K562 (cell line): ENCODE results near the gene SPHK2. TPM values are rescaled to one million over a fixed set of nuclear protein-coding genes. Genes with fewer than 3 reads are reported as not detected.

ENCODE experiments used
- ATAC-seq: fragments of 200-7000 bp; cut with Tn5 transposase; 3 replicates; pipeline ENCODE4 v1.9.1; 2020; ENCODE audit warnings: moderate library complexity
- BruUV-seq: library from RNA; stranded (reverse); fragments of 400-500 nt; replicated peaks from 2 replicates; lab custom pipeline; 2021; lab: Mats Ljungman, UMichigan
- CTCF ChIA-PET: fragments of 300-600 bp; formaldehyde crosslinking; extraction: SDS; loops from one replicate; lab custom pipeline; 2021; ENCODE audit warnings: low intra/inter-chr PET ratio; lab: Yijun Ruan, JAX
- POLR2A ChIA-PET: fragments of 300-600, 350-650 bp; sonication (Branson Sonifier 250); formaldehyde crosslinking; extraction: SDS; loops from one replicate; lab custom pipeline; 2021; ENCODE audit warnings: antibody characterized with exemption, inconsistent platforms; lab: Yijun Ruan, JAX
- DNase-seq, 4 experiments: peaks; one replicate each; pipeline versions ENCODE4 v3.0.0 to v3.0.0-alpha.2; 2011 to 2018; ENCODE audit warnings: low spot score in 3 of 4, mixed read lengths in 3 of 4; ENCODE audit errors: extremely low read depth in 1 of 4
- FAIRE-seq: peaks from 2 replicates; lab custom pipeline; 2011; peaks lifted over from hg19 to GRCh38; lab: Jason Lieb, UNC
- H2AFZ ChIP-seq: 2 replicates; pipeline ENCODE4 v1.6.0; 2011; ENCODE audit warnings: low read depth, low read length, control low read depth, inconsistent platforms
- H3K27ac ChIP-seq: fragments of 200-600 bp; 3 replicates; pipeline ENCODE4 v1.8.0; 2011; ENCODE audit warnings: low read depth, mild to moderate bottlenecking, control low read depth, inconsistent platforms, low read length, moderate library complexity, mixed read lengths; ENCODE audit errors: extremely low read depth
- H3K27me3 ChIP-seq, 2 experiments: fragments of 300-600 bp in 1 of 2; 2 replicates in 1 of 2; 3 replicates in 1 of 2; pipeline versions ENCODE4 v1.6.0 to v1.8.0; 2011; ENCODE audit warnings: inconsistent platforms in 2 of 2, low read length in 2 of 2, mild to moderate bottlenecking in 1 of 2, mixed read lengths in 1 of 2, moderate library complexity in 1 of 2; ENCODE audit not compliant: control insufficient read depth in 2 of 2, insufficient read depth in 2 of 2
- H3K36me3 ChIP-seq: fragments of 300-600 bp; 3 replicates; pipeline ENCODE4 v1.8.0; 2011; ENCODE audit warnings: mild to moderate bottlenecking, low read length, inconsistent platforms; ENCODE audit not compliant: control insufficient read depth, insufficient read depth
- H3K4me1 ChIP-seq, 2 experiments: fragments of 200-600 bp in 1 of 2; replicated peaks in 1 of 2; 2 replicates in 1 of 2; 3 replicates in 1 of 2; pipeline versions ENCODE4 v1.5.1 to v1.8.0; 2011; ENCODE audit warnings: inconsistent platforms in 2 of 2, low read length in 2 of 2, mild to moderate bottlenecking in 1 of 2, mixed read lengths in 1 of 2, moderate library complexity in 1 of 2; ENCODE audit not compliant: control insufficient read depth in 2 of 2, insufficient read depth in 2 of 2
- H3K4me2 ChIP-seq: 2 replicates; pipeline ENCODE4 v1.6.1; 2011; ENCODE audit warnings: low read length, control low read depth, inconsistent platforms, mixed read lengths; ENCODE audit not compliant: insufficient read depth
- H3K4me3 ChIP-seq: fragments of 200-600 bp; sonication (generic), shearing (Covaris generic); 2 replicates; pipeline ENCODE4 v1.5.1; 2016; ENCODE audit warnings: control low read depth, inconsistent platforms
- H3K79me2 ChIP-seq: fragments of 200-600 bp; 3 replicates; pipeline ENCODE4 v1.8.0; 2011; ENCODE audit warnings: low read length, inconsistent platforms; ENCODE audit not compliant: control insufficient read depth, insufficient read depth
- H3K9ac ChIP-seq, 2 experiments: 2 replicates each; pipeline versions ENCODE4 v1.6.0 to v1.6.1; 2011; ENCODE audit warnings: low read depth in 2 of 2, low read length in 2 of 2, control low read depth in 1 of 2, inconsistent platforms in 1 of 2, mild to moderate bottlenecking in 1 of 2, mixed read lengths in 1 of 2; ENCODE audit not compliant: insufficient read depth in 1 of 2
- H3K9me1 ChIP-seq: one replicate; pipeline ENCODE4 v1.6.0; 2011; ENCODE audit warnings: inconsistent platforms, mild to moderate bottlenecking, low read length, moderate library complexity; ENCODE audit not compliant: control insufficient read depth, insufficient read depth
- H3K9me3 ChIP-seq: replicated peaks from 2 replicates; pipeline ENCODE4 v1.5.1; 2011; ENCODE audit warnings: low read depth, low read length, inconsistent platforms; ENCODE audit not compliant: control insufficient read depth, insufficient read depth
- H4K20me1 ChIP-seq: replicated peaks from 2 replicates; pipeline ENCODE4 v1.6.1; 2011; ENCODE audit warnings: low read length, inconsistent platforms, mixed read lengths; ENCODE audit not compliant: control insufficient read depth, insufficient read depth
- C11orf30 ChIP-seq: fragments of 450-650 bp; IDR thresholded peaks from 2 replicates; pipeline ENCODE4 v1.6.1; 2016; ENCODE audit warnings: low read depth, mild to moderate bottlenecking
- ELF2 ChIP-seq: fragments of 250-450 bp; sonication (Bioruptor Pico); IDR thresholded peaks from 2 replicates; pipeline ENCODE4 v1.5.0; 2021; ENCODE audit warnings: mild to moderate bottlenecking
- MAFG ChIP-seq: fragments of 450-650 bp; conservative IDR thresholded peaks from 2 replicates; pipeline ENCODE4 v1.6.1; 2016; ENCODE audit warnings: missing genetic modification characterization, missing compliant biosample characterization
- NR2C1 ChIP-seq, 2 experiments: fragments of 450-650 bp; IDR thresholded peaks; 2 replicates each; pipeline ENCODE4 v1.6.1; 2017; ENCODE audit warnings: mild to moderate bottlenecking in 2 of 2, antibody characterized with exemption in 1 of 2, inconsistent platforms in 1 of 2, missing compliant biosample characterization in 1 of 2, missing genetic modification characterization in 1 of 2
- TSC22D4 ChIP-seq: fragments of 450-650 bp; IDR thresholded peaks from 2 replicates; pipeline ENCODE4 v1.6.1; 2016; ENCODE audit warnings: missing genetic modification characterization, missing biosample characterization, control low read depth
- ZNF316 ChIP-seq: fragments of 450-650 bp; IDR thresholded peaks from 2 replicates; pipeline ENCODE4 v1.6.1; 2016
- ZNF707 ChIP-seq: fragments of 250-450 bp; sonication (Bioruptor Pico); conservative IDR thresholded peaks from 2 replicates; pipeline ENCODE4 v1.8.0; 2022; ENCODE audit warnings: inconsistent platforms, mild to moderate bottlenecking, moderate library complexity
- WGBS: fragments of 100-300 bp; shearing (Covaris generic); methylation state at CpG from one replicate; pipeline ENCODE4 v1.1.6; 2016; ENCODE audit warnings: low coverage, mixed read lengths; ENCODE audit not compliant: insufficient coverage; ENCODE audit errors: missing lambda C conversion rate; 5-methylcytosine and 5-hydroxymethylcytosine counted together
- in situ Hi-C: fragments of 300-500 bp; cut with MboI; formaldehyde crosslinking; loops from 4 replicates; pipeline ENCODE4 v1.15.0; 2018; ENCODE audit warnings: inconsistent platforms, mixed read lengths
- intact Hi-C: fragments of 100-400 bp; cut with micrococcal nuclease; formaldehyde crosslinking; loops from 2 replicates; pipeline ENCODE4 v1.14.2; 2022
- polyA plus RNA-seq, 8 experiments: library from polyadenylated mRNA; depleted of rRNA in 4 of 8; stranded (reverse) in 5 of 8; unstranded in 3 of 8; fragments of >200 nt; fragmentation: Nextera tagmentation in 2 of 8; fragmentation: Illumina TruSeq in 1 of 8; extraction: Ambion mirVana in 2 of 8; extraction: Trizol in 1 of 8; gene quantifications; 2 replicates each; pipeline versions ENCODE4 v1.2.1 to v1.2.3, GENCODE V29; 2011 to 2014; ENCODE audit warnings: inconsistent platforms in 1 of 8, missing spikeins in 1 of 8
- total RNA-seq, 7 experiments: library from RNA; depleted of rRNA in 6 of 7; stranded (reverse); fragments of >200 nt in 6 of 7; fragmentation: Illumina TruSeq in 2 of 7; extraction: Trizol in 2 of 7; gene quantifications; 2 replicates each; pipeline versions ENCODE4 v1.2.1 to v1.2.3, GENCODE V29; 2011 to 2021; ENCODE audit warnings: low replicate concordance in 1 of 7

Gene SPHK2
- total and polyA plus RNA-seq, 9 of the 15 experiments (the other 6 are each of a cell fraction or from before 2014, with no cell fraction given), result 0.10 to 15.2 (median 2.9) TPM

GRCh38 chr19:48611872-48612271 lies 7.4 kb upstream of the SPHK2 start:
- no peaks in the 10 kb centered on the region for H3K9me3 ChIP-seq
- intact Hi-C loops (no loop called here), in situ Hi-C loops (no loop called here)
- H3K9me1 ChIP-seq, result peaks cover under 1% of the 10 kb centered on the region
- H3K4me1 ChIP-seq, result peaks cover 12 to 60% of the 10 kb centered on the region in 2 experiments; a peak in 4 of 5 replicates
- ATAC-seq (no peak), DNase-seq (no peak), FAIRE-seq (no peak)
- peaks cover 13% of the 10 kb centered on the region for H3K79me2 ChIP-seq
- H3K27ac ChIP-seq, result no peak overlapping the region
- CTCF ChIA-PET, result no interaction called here
- H4K20me1 ChIP-seq, result peaks cover 21% of the 10 kb centered on the region
- H2AFZ ChIP-seq, result no peak overlapping the region
- no peaks in the 10 kb centered on the region for H3K27me3 ChIP-seq
- TF ChIP-seq ELF2 (CRISPR knock-in tag), result no peak
- TF ChIP-seq MAFG (tag), result 0 out of 2 replicates have a peak, but pooled peaks have one; percentile 26
- TF ChIP-seq ZNF707 (CRISPR knock-in tag), result no peak
- TF ChIP-seq NR2C1 (IDR thresholded peaks at IDR 0.05), result no peak
- TF ChIP-seq NR2C1 (tag; IDR thresholded peaks at IDR 0.05), result no peak
- peak; percentile 57; the same call in 1 of the 2 replicates for TF ChIP-seq C11orf30
- TF ChIP-seq ZNF316, result peak; percentile 78
- TF ChIP-seq TSC22D4, result no peak
- H3K36me3 ChIP-seq, result peaks cover 22% of the 10 kb centered on the region; the same call in 2 of the 3 replicates
- POLR2A ChIA-PET, result interaction anchor here (0.6 to 1.3 kb wide), 3 partner anchors 12 to 37 kb away, joined by 3 to 4 read pairs (median 3); no protein-coding TSS in a partner anchor
- 50% methylated on average over 14 of the region's 14 CpGs for WGBS
- H3K4me2 ChIP-seq, result no peak overlapping the region
- H3K4me3 ChIP-seq, result no peak overlapping the region
- 0 out of 4 replicates have a peak overlapping the region, but pooled peaks of 1 of the 2 experiments have one; percentile 14 for H3K9ac ChIP-seq
- BruUV-seq, result no TSS peak
